WERI-Rb-1 (cell line): Measurements from ENCODE around the gene DNM2.

Experiments
- DNase-seq: peaks from one replicate; pipeline ENCODE4 v3.0.0-alpha.2; 2020
- H3K27ac ChIP-seq: fragments of 250-450 bp; sonication (Bioruptor Pico); 2 replicates; pipeline ENCODE4 v1.5.1; 2020; ENCODE audit warnings: mild to moderate bottlenecking, moderate library complexity
- H3K27me3 ChIP-seq: fragments of 250-450 bp; sonication (Bioruptor Pico); 2 replicates; pipeline ENCODE4 v1.5.1; 2021; ENCODE audit warnings: mild to moderate bottlenecking, low read depth, moderate library complexity; ENCODE audit not compliant: insufficient read depth, severe bottlenecking
- H3K36me3 ChIP-seq: fragments of 250-450 bp; sonication (Bioruptor Pico); 2 replicates; pipeline ENCODE4 v1.5.1; 2020; ENCODE audit warnings: mild to moderate bottlenecking, moderate library complexity
- H3K4me3 ChIP-seq: 2 replicates; pipeline ENCODE4 v1.5.1; 2011; ENCODE audit warnings: low read depth, mild to moderate bottlenecking, control low read depth, low read length
- H3K9me3 ChIP-seq: fragments of 250-450 bp; sonication (Bioruptor Pico); 2 replicates; pipeline ENCODE4 v1.5.1; 2021; ENCODE audit warnings: mild to moderate bottlenecking, moderate library complexity; ENCODE audit not compliant: severe bottlenecking
- CTCF ChIP-seq: IDR thresholded peaks from 2 replicates; pipeline ENCODE4 v1.5.1; 2011; ENCODE audit warnings: low read depth, mild to moderate bottlenecking, control low read depth, inconsistent platforms, low read length

DNM2 gene

GRCh38 chr19:10797541-10798256 is 79.8 kb downstream of the DNM2 start:
- Histone ChIP-seq H3K27ac (no peak overlapping the region), H3K4me3 (no peak overlapping the region), H3K9me3 (no peaks in the 10 kb centered on the region), H3K36me3 (peaks cover 74% of the 10 kb centered on the region), H3K27me3 (no peaks in the 10 kb centered on the region)
- no peak for DNase-seq
- no peak for TF ChIP-seq CTCF

- TF ChIP-seq CTCF = no peak
- peaks cover 69% of the 10 kb centered on the region for H3K36me3 ChIP-seq
- no peak for DNase-seq
- H3K4me3 ChIP-seq = no peak overlapping the region
- no peak overlapping the region for H3K27ac ChIP-seq
- no peaks in the 10 kb centered on the region for H3K9me3 ChIP-seq
- no peaks in the 10 kb centered on the region for H3K27me3 ChIP-seq
Observed at GRCh38 chr19:10800488-10800887, 82.6 kb downstream of the DNM2 start.

GRCh38 chr19:10802479-10802878 is 84.6 kb downstream of the DNM2 start:
- no peaks in the 10 kb centered on the region for H3K27me3 ChIP-seq
- H3K4me3 ChIP-seq = no peak overlapping the region
- no peaks in the 10 kb centered on the region for H3K9me3 ChIP-seq
- DNase-seq = no peak
- H3K27ac ChIP-seq = no peak overlapping the region
- TF ChIP-seq CTCF = no peak
- peaks cover 66% of the 10 kb centered on the region for H3K36me3 ChIP-seq

- no peak for TF ChIP-seq CTCF
- H3K27ac ChIP-seq = no peak overlapping the region
- H3K4me3 ChIP-seq = no peak overlapping the region
- DNase-seq = no peak
- peaks cover 63% of the 10 kb centered on the region for H3K36me3 ChIP-seq
- no peaks in the 10 kb centered on the region for H3K9me3 ChIP-seq
- H3K27me3 ChIP-seq = no peaks in the 10 kb centered on the region
Observed at GRCh38 chr19:10803252-10803651, 85.4 kb downstream of the DNM2 start.

GRCh38 chr19:10805065-10805757 is 87.3 kb downstream of the DNM2 start:
- Histone ChIP-seq H3K36me3 (peaks cover 71% of the 10 kb centered on the region), H3K4me3 (no peak overlapping the region), H3K27ac (peak overlapping the region; percentile 49), H3K9me3 (no peaks in the 10 kb centered on the region), H3K27me3 (no peaks in the 10 kb centered on the region)
- DNase-seq = no peak
- no peak for TF ChIP-seq CTCF
